Activated CD4-positive, CD25-positive, alpha-beta regulatory T cell treated with anti-CD3 and anti-CD28 coated beads, Interleukin-2, amount 50 U/mL, for 72 hours (primary cell): Measurements from ENCODE around the gene SESN1.

ENCODE experiments used
- DNase-seq: peaks from one replicate; pipeline ENCODE4 v3.0.0; 2021

Gene SESN1

GRCh38 chr6:109024784-109025183 lies 69.9 kb downstream of the SESN1 start:
- no peak for DNase-seq

- no peak for DNase-seq
Measured at GRCh38 chr6:109024368-109024767, 70.3 kb downstream of the SESN1 start.

DNA sequence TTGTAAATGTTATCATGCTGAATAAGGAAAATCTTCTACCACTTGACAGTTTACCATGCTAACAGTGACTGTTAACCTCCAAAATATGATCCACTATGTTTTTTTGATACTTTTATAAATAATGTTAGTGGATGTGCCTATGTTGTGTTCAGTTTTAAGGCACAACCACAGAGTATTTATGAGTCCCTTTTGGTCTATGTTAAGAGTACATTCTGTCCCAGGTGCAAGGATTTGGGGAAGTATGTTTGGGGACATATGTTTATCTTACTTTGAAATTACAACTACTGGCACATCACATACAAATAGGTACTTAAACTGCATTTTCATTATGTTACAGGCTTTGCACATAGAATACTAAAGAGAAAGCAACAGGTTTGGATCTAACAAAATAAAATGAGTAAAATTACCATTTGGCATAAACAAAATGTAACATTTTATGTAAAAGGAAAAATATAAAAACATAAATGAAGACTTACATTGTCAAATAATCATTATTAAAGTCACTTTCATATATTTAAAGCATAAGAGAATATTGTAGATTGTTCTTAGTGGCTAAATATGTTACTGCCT lies 71.2 kb downstream of the SESN1 start:
- no peak for DNase-seq

GRCh38 chr6:109021870-109022269 lies 72.8 kb downstream of the SESN1 start:
- DNase-seq, result no peak

DNA sequence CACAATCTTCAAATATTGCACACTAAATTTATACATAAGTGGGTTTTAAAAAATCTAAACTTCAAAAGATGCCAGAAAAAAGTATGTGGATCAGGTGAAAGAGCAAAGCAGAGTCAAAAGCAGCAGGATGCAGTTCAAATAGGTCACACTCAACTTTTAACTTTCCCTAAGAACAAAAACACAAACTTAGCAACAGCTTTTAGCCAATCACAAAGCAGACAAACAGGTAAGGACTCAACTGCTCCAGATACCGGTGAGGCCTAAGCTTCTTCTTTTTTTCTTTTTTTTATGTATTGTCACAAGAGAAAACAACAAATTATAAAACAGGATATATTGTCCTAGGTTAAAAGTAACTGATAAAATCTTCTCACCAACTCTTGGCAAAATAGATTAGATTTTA lies 74.7 kb downstream of the SESN1 start:
- DNase-seq, result no peak

DNA sequence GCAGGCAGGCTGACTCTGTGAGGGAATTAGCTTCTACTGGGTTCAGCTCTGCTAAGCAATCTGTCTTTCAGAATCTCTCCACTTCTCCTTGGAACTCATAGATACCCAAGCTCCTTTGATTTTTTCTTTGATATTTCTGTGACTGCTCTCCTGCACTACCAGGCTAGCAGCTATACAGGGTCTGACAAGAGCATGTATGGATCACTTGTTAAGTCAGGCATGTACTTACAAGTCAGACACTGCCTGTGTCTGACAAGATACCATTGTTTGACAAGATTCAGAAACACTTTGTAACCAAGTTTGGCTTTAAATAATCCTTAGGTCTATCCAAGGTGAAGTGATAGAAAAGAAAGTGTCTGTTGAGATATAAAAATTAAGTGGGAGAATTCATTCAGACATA lies 79.5 kb downstream of the SESN1 start:
- DNase-seq, result no peak

DNA sequence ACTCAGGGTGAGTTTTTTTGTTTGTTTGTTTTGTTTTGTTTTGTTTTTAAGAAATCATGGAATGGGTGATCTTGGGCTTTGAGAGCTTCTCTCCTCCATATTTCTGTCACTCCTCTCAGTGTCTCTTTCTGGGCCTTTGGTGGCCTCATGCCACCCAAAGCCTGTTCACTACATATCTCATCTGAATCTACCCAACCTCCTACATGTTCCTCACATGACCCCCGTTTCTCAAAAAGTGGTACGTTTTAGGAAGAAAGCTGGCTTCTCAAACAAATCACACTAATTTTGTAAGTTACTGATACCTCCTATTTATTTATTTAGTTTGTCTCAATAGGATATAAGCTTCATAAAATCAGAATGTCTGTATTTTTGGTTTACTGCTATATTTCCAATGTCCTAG lies 80.0 kb downstream of the SESN1 start:
- DNase-seq, result no peak

DNA sequence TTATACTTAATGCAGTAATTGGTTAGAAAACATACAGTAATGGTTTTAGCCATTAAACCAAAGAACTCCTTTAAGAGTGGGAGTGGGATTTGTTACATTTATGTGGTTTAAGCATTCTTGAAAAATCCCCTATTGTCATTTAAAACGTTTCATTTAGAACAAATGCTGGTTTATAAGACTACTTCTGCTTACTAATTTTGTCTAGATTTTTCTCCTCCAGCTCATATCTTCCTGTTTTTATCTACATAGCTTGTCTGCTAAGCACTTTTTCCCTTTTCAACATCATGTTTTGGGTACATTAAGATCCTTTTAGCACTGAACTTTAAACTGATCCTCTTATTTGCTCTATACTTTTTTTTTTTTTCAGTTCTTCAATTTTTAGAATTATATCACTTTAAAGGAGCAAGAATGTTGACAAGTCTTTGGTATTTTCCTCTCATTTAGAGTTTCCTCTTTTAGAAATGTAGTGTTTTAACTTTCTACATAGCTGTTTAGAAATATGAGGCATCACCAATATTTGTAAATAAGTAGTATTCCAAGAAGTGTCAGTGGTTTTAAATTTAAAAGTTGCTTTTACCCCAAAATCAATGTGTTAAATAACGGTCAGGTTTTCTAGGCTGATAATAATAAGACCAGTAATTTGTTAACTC lies 80.9 kb downstream of the SESN1 start:
- DNase-seq, result no peak

DNA sequence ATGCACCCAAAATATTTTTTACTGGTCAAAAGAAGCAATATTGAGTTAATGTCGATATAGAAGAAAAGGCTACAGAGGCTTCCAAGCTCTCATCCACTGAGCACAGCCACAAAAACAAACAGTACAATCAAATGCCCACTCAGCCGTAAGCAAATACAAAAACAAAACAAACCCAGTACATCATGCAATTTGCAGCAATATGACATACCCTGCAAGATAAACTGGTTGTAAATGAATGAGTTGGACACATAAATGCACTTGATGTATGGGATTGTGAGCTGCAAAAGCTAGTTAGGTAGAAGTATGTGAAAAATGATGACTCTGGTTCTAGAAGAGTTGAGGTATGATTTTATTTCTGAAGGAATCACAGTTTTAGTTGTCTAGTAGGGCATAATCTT lies 83.9 kb downstream of the SESN1 start:
- DNase-seq, result no peak

GRCh38 chr6:109009962-109010704 lies 84.5 kb downstream of the SESN1 start:
- DNase-seq, result no peak

GRCh38 chr6:109009236-109009961 lies 85.2 kb downstream of the SESN1 start:
- peak; percentile 92 for DNase-seq

GRCh38 chr6:109008537-109009235 lies 86.0 kb downstream of the SESN1 start:
- no peak for DNase-seq

- no peak for DNase-seq
Measured at GRCh38 chr6:109008054-109008453, 86.6 kb downstream of the SESN1 start.

DNA sequence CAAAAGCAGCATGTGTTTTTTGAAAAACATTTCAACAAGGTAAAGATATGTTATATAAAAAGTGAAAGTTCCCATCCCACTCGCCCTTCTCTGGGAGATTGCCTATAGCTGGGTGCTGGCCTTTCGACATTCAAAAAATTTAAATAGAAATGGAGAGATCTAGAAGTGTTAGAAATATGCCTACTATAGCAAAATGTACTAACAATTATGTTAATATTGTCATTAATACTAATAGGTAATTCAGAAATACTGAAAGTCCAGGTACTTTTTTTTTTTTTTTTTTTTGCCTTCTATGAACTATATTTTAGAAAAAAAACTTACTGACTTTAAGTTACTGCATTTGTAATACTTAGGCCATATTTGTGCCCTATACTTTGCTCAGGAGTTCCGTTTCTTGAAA lies 87.1 kb downstream of the SESN1 start:
- DNase-seq, result no peak

DNA sequence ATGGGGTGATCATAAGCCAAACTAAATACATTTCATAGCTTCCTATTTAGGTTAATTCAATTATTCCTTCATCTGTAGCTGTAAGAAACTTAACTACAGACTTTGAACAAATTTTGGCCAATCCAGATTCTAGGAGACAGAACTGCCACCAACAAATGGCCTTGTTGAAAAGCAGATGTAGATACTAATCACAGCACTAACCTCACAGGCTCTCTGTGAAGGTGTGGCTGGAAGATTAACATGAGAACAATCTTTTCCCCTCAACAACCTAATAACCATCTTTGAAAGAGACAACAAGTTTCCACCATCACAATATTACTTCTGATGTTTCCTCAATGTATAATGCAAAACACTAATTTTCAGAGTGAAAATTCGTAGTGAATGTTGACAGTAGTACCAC lies 87.8 kb downstream of the SESN1 start:
- no peak for DNase-seq

DNA sequence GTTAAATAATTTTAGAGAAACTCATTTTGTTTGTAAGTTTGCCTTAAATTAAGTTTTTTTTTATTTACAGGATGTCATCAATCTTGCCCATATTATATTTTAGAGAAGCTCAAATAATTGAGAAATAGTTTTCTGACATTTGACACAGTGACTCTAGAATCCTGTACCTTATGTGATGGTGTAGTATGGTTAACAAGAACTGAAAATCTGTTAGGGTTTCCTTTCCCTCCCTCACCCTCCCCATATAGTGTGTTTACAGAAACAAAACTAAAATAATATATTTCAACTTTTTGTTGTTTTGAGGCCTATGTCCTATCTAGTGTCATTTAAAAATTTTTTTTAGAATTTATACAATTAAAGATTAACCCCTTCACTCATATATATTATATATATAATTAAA lies 91.8 kb downstream of the SESN1 start:
- DNase-seq, result no peak

GRCh38 chr6:109002051-109002697 lies 92.5 kb downstream of the SESN1 start:
- DNase-seq, result no peak

DNA sequence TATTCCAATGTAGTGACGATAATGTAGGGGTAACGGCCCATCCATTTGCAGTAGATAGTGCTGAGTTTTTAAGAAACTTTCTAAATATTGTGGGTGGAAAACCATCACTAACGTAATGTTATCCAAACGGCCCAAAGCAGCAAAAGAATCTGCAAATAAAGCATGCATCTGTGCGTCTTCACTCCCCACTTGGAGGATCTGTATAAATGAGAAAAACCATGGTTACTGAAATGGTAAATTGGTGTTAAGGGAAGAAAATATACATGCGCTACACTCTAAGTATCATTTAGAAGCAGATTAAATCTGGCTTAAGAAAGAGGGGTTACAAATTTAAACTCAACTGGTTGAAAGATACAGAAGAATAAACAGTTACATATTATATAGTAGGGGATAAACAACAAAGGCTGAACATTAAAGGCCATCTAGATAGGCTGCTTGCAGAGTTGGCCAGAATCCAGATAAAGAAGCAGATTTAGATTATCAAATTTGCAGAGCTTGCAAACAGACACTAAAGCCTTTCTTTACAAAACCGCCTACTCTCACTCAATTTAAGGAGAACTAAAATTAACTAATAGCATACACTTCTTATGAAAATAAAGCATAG lies 93.3 kb downstream of the SESN1 start:
- DNase-seq, result no peak

DNA sequence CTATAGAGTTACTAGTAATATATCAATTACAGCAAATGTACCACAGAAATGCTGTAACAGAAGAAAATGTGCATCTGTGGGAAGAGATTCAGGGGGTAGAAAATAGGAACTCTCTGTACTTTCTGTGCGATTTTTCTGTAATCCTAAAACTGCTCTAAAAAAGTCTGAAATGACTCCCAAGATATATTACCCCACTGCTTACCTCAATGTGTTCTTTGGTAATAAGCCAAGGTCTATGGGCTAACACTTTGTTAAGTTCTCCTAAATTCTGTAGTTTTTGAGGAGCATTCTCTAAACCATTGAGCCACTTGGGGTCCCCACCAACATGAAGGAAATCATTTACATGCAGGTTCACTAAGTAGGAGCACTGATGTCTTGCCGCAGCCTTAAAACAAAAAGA lies 94.4 kb downstream of the SESN1 start:
- DNase-seq, result no peak

DNA sequence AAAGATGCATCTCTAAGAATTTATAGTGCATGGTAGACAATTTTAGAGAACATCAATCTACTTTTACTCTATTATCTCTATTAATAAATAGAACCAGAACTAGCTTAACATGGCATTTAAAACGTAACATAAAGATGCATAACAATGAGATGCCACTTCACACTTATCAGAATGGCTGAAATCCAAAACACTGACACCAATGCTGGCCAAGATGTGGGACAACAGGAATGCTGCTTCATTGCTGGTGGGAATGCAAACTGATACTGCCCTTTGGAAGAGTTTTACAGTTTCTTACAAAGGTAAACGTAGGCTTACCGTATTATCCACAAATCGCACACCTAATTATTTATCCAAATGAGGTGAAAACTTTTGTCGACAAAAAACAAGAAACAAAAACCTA lies 95.2 kb downstream of the SESN1 start:
- DNase-seq, result no peak

- no peak for DNase-seq
Measured at GRCh38 chr6:108998485-108998884, 96.2 kb downstream of the SESN1 start.

DNA sequence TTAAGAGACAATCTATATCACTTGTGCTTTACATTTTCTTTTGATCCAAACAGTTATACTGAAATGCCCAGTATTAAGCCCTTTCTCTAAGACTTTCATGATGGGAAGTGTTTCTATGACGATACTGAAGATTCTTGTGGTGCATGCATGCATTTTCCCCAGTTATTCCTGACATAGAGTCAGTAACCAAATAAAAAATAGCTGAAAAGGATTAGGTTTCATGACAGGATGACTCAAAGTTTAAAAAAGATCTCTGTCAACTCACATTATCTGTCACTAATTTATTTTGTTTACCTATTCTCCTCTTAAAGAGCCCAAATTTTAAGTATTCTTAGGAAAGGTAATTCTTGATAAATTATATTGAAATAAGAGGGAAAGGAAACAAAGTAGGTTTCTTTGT lies 98.4 kb downstream of the SESN1 start:
- DNase-seq, result no peak
